Vagina (tissue), 2 donors: ENCODE results near the gene ADAMTSL3.

ENCODE experiments used
- POLR2A ChIP-seq, 2 donors: fragments of 450-650 bp; IDR thresholded peaks; one replicate each; pipeline ENCODE4 v1.6.1; 2017; ENCODE audit warnings: antibody characterized with exemption in 2 of 2, mild to moderate bottlenecking in 2 of 2, moderate library complexity in 2 of 2
- POLR2AphosphoS5 ChIP-seq, 2 donors: sonication (generic); formaldehyde crosslinking; IDR thresholded peaks; one replicate each; pipeline ENCODE4 v1.9.0; 2017; ENCODE audit warnings: antibody characterized with exemption in 2 of 2, mild to moderate bottlenecking in 2 of 2, low read depth in 1 of 2; ENCODE audit not compliant: insufficient read depth in 1 of 2
- TF ChIP-seq, protein P1 (sequence below), 3 experiments: fragments of 450-650 bp in 2 of 3; fragments of 200-600 bp in 1 of 3; sonication (generic) in 1 of 3; IDR thresholded peaks; one replicate each; pipeline ENCODE4 v1.5.1; 2017 to 2019; ENCODE audit warnings: antibody characterized with exemption in 3 of 3, mild to moderate bottlenecking in 2 of 3, moderate library complexity in 2 of 3

DNA sequence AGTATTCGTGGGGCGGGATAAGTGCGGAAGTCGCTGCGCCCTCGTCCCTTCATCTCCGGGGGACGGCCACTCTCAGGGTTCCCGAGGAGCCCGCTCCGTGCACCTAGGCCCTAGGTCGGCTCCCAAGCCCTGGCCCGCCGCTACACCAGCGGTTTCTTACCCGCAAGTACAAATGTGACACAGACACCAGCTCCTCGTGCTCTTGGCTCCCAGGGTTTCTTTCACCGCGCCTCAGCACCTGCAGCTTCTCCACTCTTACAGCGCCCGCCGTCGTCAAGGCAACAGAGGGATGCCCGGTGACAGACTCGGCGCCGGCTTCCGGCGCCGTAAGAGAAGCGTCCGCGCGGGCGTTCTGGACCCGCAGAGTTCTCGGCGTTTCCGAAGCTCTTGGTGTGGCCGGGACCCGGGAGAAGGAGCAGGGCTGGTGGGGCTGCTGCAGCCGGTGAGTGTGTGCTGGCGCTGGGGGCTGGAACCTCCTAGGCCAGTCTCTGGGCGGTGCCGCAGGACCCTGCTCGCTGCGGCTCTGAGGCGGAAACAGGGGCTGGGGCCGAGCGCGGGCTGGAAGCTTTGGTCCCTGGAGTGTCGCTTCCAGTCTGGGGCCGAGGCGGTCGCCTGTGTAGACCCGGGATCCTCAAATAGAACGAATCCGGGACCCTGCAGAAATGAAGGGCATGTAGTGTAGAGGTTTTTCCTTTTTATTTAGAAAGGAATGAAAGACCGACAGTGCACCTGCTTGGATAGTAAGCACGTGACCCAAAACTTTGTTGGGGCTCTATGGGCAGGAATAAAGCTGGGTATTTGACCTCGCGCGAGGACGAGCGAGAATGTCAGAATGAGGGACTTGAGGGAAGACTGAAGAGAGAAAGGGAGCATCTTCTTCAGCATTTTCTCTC is 426.2 kb downstream of the ADAMTSL3 start:
- TF ChIP-seq, protein P1, sequence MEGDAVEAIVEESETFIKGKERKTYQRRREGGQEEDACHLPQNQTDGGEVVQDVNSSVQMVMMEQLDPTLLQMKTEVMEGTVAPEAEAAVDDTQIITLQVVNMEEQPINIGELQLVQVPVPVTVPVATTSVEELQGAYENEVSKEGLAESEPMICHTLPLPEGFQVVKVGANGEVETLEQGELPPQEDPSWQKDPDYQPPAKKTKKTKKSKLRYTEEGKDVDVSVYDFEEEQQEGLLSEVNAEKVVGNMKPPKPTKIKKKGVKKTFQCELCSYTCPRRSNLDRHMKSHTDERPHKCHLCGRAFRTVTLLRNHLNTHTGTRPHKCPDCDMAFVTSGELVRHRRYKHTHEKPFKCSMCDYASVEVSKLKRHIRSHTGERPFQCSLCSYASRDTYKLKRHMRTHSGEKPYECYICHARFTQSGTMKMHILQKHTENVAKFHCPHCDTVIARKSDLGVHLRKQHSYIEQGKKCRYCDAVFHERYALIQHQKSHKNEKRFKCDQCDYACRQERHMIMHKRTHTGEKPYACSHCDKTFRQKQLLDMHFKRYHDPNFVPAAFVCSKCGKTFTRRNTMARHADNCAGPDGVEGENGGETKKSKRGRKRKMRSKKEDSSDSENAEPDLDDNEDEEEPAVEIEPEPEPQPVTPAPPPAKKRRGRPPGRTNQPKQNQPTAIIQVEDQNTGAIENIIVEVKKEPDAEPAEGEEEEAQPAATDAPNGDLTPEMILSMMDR (IDR thresholded peaks at IDR 0.05) = no peak
- TF ChIP-seq POLR2AphosphoS5 (IDR thresholded peaks at IDR 0.05; ENCODE audit: insufficient read depth in 1 of 2, low read depth in 1 of 2) (no peak), POLR2A (IDR thresholded peaks at IDR 0.05) (no peak)
